GM18526 (cell line): Measurements from ENCODE around the gene CHAD.

Source experiments
- POLR2A ChIP-seq: IDR thresholded peaks from 3 replicates; pipeline ENCODE4 v1.6.1; 2011; ENCODE audit not compliant: insufficient read length; ENCODE audit errors: extremely low read depth

CHAD gene

GRCh38 chr17:50468304-50469207, at the start of gene CHAD:
Gene CHAD, minus strand, starts transcription at chr17:50468880. Its CDS starts 67 bp downstream, at chr17:50468813.
- TF ChIP-seq POLR2A, result no peak

GRCh38 chr17:50517504-50518383, 49.1 kb upstream of the CHAD start:
- no peak for TF ChIP-seq POLR2A

- TF ChIP-seq POLR2A, result no peak
Measured at GRCh38 chr17:50517011-50517410, 48.3 kb upstream of the CHAD start.

- TF ChIP-seq POLR2A, result no peak
Measured at GRCh38 chr17:50514936-50515702, 46.4 kb upstream of the CHAD start.

- TF ChIP-seq POLR2A, result no peak
Measured at GRCh38 chr17:50514388-50514787, 45.7 kb upstream of the CHAD start.

GRCh38 chr17:50513495-50513894, 44.8 kb upstream of the CHAD start:
- no peak for TF ChIP-seq POLR2A

GRCh38 chr17:50511058-50511457, 42.4 kb upstream of the CHAD start:
- TF ChIP-seq POLR2A, result no peak

- TF ChIP-seq POLR2A, result no peak
Measured at GRCh38 chr17:50508573-50509460, 40.1 kb upstream of the CHAD start.

- peak; percentile 33 for TF ChIP-seq POLR2A
Measured at GRCh38 chr17:50507871-50508572, 39.3 kb upstream of the CHAD start, which contains the start of gene MYCBPAP. Gene MYCBPAP, plus strand, starts transcription at chr17:50508439. Its CDS starts 236 bp downstream, at chr17:50508675.

- TF ChIP-seq POLR2A, result no peak
Measured at GRCh38 chr17:50506298-50506697, 37.6 kb upstream of the CHAD start.

- no peak for TF ChIP-seq POLR2A
Measured at GRCh38 chr17:50505591-50506130, 37.0 kb upstream of the CHAD start.

- TF ChIP-seq POLR2A, result no peak
Measured at GRCh38 chr17:50502301-50502990, 33.8 kb upstream of the CHAD start.

GRCh38 chr17:50501054-50501453, 32.4 kb upstream of the CHAD start:
- no peak for TF ChIP-seq POLR2A
